NCI-H128 (cell line): Measurements from ENCODE around the gene PNN.
"Not testable (repeated sequence)": the region's sequence is repeated elsewhere in the genome, so short reads cannot be mapped to it uniquely, and the experiment has no call there.

ENCODE experiments used
- DNase-seq: peaks from one replicate; lab custom pipeline; 2025; ENCODE audit not compliant: unreplicated experiment; lab: John Stamatoyannopoulos, UW

PNN gene

DNA sequence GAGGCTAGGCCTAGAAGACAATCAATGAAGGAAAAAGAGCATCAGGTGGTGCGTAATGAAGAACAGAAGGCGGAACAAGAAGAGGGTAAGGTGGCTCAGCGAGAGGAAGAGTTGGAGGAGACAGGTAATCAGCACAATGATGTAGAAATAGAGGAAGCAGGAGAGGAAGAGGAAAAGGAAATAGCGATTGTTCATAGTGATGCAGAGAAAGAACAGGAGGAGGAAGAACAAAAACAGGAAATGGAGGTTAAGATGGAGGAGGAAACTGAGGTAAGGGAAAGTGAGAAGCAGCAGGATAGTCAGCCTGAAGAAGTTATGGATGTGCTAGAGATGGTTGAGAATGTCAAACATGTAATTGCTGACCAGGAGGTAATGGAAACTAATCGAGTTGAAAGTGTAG lies 5.5 kb downstream of the PNN start:
- DNase-seq = no peak

DNA sequence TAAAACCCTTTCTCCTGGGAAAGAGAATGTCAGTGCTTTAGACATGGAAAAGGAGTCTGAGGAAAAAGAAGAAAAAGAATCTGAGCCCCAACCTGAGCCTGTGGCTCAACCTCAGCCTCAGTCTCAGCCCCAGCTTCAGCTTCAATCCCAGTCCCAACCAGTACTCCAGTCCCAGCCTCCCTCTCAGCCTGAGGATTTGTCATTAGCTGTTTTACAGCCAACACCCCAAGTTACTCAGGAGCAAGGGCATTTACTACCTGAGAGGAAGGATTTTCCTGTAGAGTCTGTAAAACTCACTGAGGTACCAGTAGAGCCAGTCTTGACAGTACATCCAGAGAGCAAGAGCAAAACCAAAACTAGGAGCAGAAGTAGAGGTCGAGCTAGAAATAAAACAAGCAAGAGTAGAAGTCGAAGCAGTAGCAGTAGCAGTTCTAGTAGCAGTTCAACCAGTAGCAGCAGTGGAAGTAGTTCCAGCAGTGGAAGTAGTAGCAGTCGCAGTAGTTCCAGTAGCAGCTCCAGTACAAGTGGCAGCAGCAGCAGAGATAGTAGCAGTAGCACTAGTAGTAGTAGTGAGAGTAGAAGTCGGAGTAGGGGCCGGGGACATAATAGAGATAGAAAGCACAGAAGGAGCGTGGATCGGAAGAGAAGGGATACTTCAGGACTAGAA lies 6.1 kb downstream of the PNN start:
- no peak for DNase-seq

DNA sequence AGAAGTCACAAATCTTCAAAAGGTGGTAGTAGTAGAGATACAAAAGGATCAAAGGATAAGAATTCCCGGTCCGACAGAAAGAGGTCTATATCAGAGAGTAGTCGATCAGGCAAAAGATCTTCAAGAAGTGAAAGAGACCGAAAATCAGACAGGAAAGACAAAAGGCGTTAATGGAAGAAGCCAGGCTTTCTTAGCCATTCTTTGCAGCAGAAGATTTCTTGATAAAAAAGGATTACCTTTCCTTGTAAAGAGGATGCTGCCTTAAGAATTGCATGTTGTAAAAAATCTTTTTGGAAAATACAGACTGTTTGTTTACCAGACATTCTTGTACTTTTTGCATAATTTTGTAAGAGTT lies 6.6 kb downstream of the PNN start:
- no peak for DNase-seq

DNA sequence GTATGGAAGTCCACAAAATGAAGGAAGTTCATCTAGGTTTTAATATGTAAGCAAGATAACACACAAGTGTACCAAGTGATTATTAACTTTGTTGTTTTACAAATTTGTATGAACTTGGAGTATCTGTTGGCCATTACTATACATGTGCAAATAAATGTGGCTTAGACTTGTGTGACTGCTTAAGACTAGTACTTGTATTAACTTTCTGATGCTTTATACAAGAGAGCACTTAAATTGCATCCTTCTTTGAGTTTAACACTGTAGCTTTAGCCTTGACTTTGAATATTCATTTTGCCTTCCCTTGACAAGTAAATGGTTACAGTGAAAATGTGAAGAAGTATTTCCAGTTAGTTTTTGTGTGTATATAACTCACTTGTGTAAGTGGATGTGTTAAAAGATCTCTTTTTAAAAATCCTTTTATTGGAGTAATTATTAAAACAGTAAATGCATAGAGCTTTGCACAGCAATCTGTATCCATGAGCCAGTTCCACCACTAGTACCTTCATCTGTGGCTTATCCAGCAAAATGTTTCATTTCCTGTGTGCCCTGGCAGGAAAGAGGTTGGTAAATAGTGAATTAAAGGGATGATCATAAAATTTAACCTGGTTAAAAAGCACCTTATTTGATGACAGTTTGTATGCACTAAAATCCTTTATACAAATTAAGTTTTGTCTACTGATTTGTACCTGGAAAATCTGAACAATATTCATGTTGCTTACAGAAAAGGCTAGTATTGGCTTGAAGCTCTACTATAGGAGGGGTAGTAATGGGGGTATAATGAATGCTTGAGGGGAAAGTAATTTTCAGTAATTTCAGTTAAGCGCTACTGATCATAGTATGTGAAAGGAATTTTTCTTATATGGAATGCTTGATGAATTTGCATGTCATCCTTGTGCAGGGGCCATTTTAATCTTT lies 8.0 kb downstream of the PNN start:
- no peak for DNase-seq

DNA sequence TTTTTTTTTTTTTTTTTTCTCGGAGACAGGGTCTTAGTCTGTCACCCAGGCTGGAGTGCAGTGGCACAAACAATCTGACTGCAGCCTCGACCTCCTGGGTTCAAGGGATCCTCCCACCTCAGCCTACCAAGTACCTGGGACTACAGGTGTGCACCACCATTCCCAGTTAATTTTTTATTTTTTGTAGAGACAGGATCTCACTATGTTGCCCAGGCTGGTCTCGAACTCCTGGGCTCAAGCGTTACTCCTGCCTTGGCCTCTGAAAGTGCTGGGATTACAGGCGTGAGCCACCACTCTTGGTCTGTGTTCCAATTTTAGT lies 8.6 kb downstream of the PNN start:
- not testable (repeated sequence) for DNase-seq

DNA sequence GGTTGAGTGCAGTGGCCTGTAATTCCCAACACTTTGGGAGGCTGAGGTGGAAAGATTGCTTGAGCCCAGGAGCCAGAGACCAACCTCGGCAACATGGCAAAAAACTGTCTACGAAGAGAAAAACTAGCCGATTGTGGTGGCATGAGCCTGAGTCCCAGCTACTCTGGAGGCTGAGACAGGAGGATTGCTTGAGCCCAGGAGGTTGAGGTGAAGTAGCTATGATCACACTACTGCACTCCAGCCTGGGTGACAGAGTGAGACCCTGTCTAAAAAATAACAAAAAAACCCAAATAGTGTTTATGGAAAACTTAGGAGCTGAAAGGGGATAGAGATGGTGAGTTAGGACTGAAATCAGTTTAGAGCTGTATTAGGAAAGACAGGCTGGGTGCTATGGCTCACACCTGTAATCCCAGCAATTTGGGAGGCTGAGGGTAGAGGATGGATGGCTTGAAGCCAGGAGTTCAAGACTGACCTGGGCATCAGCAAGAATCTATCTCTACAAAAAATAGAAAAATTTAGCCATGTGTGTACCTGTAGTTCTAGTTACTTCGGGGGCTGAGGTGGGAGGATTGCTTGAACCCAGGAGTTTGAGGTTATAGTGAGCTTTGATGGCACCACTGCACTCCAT lies 9.7 kb downstream of the PNN start:
- no peak for DNase-seq

DNA sequence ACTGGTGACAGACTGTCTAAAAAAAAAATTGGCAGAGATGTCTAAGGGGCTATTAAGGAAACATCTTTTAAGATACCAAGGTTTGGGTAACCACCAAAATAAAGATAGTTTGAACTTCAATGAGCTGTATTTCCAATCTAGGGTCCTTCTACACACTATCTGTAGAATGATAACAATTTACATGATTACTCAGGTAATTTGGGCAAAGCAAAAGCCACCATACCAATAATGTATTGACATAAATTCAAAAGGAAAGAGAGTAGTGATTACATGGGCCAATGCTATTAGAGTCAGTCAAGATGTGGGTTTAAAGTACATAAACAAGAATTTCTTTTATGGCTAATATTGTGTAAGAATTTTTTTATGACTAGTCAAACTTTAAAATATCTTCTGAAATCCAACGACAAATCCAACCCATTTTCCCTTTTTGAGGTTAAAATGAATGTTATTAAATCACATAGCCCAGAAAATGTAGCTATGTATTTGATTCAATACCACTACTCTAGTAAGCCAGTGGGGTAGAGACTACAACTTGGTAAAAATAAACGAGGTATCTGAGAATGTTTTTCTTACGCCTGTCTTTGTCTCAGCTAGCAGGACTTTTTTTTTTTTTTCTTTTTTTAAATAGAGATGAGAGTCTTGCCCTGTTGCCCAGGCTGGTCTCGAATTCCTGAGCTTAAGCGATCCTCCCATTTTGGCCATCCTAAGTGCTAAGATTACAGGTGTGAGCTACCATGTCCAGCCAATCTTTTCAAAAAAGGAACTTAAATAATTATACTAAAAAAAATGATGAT lies 10.4 kb downstream of the PNN start:
- DNase-seq = no peak

DNA sequence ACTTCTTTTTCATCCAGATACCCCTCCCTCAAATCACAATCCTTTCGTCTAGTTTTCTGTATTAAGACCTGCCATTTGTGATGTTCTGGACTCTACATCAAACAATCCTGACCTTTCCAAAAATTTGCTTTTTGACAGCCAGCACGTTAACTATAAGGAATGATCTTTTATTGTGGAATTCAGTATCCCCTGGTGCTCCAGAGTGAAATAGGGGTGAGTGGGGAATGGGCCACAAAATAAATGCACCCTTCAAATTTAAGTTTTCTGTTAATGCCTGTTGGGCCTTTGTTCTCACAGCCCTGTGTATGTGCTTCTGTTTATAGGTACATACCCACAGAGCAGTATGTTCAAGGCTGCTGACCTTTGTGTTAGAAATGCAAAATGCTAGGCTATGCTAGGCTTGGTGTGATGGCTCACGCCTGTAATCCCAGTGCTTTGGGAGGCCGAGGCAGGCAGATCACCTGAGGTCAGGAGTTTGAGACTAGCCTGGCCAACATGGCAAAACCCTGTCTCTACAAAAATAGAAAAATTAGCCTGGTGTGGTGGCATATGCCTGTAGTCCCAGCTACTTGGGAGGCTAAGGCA lies 12.0 kb downstream of the PNN start:
- DNase-seq = no peak

DNA sequence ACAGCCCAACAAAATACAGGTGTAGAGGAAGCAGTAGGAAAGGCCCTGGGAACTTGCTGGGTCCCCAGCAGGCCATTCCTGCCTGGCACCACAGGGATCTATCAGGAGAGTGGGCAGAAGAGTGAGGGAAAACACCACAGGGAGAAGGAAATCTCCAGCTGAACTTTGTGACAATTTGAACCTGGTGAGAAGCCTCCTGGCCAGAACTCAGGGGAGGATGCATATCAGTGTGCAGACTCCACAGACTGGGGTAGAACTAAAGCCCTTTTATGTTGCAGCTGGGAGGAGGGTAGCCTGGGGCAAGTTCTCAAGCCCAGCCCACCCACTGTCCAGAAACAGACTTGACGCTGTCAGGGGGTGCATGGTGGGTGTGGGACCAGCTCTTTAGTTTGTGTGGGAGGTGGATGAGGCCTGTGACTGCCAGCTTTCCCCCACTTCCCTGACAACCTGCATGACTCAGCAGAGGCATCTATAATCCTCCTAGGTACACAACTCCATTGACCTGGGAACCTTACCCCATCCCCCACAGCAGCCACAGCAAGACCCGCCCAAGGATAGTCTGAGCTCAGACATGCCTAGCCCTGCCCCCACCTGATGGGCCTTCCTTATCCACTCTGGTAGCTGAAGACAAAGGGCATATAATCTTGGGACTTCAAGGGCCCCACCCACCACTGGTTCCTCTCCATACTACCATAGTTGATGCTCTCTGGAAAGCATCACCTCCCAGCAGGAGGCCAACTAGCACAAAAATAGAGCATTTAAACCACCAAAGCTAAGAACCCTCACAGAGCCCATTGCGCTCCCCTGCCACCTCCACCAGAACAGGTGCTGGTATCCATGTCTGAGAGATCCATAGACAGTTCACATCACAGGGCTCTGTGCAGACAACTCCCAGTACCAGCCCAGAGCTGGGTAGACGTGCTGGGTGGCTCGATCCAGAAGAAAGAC lies 28.9 kb downstream of the PNN start:
- no peak for DNase-seq

DNA sequence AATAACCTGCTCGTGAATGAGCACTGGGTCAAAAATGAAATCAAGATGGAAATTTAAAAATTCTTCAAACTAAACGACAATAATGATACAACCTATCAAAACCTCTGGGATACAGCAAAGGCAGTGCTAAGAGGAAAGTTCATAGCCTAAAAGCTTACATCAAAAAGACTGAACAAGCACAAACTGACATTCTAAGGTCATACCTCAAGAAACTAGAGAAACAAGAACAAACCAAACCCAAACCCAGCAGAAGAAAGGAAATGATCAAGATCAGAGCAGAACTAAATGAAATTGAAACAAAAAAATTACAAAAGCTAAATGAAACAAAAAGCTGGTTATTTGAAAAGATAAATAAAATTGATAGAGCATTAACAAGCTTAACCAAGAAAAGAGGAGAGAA lies 32.4 kb downstream of the PNN start:
- DNase-seq = not testable (repeated sequence)

DNA sequence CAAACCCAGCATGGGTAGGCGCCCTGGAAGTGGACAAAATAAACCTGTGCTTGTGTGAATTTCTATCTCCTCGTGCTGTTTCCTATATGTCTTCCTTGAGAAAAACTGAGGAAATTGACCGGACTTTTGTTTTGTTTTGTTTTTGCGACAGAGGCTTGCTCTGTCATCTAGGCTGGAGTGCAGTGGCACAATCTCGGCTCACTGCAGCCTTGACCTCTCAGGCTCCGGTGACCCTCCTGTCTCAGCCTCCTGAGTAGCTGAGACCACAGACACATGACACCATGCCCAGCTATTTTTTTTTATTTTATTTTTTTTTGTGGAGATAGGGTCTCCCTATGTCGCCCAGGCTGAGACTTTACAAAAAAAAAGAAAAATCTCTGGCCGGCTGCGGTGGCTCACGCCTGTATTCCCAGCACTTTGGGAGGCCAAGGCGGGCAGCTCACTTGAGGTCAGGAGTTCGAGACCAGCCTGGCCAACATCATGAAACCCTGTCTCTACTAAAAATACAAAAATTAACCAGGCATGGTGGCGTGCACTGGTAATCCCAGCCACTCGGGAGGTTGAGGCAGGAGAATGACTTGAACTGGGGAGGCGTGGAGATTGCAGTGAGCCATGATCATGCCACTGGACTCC lies 36.2 kb downstream of the PNN start:
- no peak for DNase-seq

DNA sequence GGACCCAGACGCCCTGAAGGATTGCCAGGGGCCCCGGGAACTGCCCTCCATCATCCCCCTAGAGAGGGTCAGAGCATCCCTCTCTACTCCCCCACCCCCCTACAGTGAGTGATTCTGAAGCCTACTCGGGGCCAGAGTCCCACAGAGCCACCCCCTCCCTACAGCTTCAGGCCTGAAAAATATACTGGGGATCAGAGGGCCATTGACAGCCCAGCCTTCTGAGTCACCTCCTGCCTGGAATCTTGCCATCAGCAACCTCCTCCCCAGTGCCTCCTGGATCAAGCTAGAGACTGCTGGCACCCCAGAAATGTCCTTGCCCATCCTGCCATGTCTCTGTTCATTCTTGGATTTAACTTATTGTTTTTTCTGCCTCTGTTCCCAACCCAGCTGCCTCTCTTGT lies 37.0 kb downstream of the PNN start:
- no peak for DNase-seq

DNA sequence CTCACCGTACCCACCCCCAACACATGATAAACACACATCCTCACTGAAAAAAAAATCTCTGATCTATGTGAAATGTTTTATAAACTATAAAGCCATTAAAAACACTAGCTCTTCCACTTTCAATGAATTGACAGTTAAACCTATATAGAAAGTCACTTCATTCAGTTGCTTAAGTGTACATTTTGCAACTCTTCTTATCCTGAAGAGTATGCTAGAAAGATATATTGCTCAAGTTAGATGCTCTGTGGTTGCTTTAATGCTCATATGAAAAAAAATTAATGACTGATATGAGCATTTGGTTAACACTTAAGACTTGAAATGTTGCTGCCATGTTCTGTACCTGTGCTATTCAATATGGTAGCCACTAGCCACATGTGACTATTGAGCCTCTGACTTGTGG lies 37.6 kb downstream of the PNN start:
- no peak for DNase-seq

DNA sequence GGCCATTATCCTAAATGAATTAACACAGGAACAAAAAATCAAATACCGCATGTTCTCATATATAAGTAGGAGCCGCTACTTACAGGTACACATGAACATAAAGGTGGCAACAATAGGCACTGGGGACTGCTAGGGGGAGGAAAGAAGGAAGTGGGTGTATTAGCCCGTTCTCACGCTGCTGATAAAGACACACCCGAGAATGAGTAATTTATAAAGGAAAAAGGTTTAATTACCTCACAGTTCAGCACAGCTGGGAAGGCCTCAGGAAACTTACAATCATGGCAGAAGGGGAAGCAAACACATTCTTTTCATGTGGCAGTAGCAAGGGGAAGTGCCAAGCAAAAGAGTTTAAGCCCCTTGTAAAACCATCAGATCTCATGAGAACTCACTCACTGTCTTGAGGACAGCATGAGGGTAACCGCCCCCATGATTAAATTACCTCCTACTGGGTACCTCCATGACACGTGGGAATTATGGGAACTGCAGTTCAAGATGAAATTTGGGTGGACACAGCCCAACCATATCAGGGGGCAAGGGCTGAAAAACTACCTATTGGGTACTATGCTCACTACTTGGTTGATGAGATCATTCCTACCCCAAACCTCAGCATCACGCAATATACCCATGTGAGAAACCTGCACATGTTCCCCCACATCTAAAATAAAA lies 42.3 kb downstream of the PNN start:
- DNase-seq = no peak

DNA sequence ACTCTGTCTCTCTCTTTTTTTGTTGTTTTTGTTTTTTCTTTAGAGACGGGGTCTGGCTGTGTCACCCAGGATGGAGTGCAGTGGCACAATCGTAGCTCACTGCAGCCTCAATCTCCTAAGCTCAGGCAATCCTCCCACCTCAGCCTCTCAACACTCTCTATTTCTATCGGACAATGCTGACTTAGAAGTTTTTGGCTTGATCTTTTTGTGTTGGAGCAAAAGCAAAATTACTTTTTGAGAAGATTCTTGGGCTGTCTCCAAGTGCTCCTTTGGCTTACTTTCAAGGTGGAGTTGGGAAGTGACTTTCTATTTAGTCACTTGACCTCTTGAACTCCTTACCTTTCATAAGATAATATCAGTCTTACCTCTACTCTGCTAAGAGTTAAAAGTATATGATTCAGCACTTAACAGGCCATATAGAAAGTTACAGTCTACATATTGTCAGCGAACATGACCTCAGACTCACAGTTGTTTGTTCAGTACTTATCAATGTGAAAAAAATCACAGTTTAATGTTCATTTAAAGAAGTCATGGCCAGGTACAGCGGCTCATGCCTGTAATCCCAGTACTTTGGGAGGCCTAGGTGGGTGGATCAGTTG lies 43.2 kb downstream of the PNN start:
- DNase-seq = no peak

DNA sequence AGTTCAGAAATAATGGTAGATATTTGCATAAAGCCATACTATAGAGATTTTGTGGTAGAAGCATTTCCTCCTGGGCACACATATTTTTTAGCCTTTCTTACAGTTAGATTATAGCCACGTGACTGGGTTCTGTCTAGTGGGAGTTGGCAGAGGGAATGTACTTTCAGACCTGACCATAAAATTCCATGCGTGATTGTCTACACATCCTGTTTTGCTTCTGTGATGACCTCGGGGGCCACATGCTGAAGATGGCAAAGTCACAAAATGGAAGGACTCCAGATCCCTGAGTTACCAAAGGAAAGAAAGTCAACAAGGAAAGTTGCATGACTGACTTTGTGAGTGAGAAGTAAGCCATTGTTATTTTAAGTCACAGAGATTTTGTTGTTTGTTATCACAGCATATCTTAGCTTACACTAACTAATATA lies 44.0 kb downstream of the PNN start:
- DNase-seq = no peak

DNA sequence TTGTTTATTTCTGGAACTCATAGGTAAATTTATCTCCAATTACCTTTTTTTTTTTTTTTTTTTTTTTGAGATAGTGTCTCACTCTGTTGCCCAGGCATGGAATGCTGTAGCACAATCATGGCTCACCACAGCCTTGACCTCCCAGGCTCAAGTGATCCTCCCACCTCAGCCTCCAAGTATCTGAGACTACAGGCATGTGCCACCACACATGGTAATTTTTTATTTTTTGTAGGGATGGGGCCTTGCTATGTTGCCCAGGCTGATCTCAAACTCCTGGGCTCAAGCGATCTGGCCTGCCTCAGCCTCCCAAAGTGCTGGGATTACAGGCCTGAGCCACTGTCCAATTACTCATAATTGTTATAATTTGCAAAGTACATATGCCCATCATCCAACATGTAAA lies 45.4 kb downstream of the PNN start:
- DNase-seq = not testable (repeated sequence)

DNA sequence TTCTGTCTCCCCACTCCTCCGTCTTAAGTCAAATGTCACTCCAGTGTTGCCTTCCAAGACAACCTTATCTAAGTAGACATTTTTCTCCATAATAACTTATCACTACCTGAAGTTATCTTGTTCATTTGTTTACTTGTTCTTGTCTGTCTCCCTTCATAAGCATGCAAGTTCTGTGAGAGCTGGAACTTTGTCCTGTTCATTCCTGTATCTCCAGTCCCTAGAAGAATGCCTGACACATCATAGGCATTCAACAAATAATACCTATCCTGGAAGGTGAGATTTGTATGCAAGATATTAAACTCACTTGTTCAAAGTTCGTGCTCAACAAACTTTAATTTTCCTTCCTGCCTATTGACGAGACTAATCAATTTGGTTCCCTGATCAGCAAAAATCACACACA lies 53.0 kb downstream of the PNN start:
- no peak for DNase-seq
